Measurements from ENCODE around the gene SUPT3H. TPM values are rescaled to one million over a fixed set of nuclear protein-coding genes. Genes with fewer than 3 reads are reported as not detected.

SUPT3H gene
- total and polyA plus RNA-seq, 2 experiments from 2014 or later: 12.4 to 19.4 TPM

DNA sequence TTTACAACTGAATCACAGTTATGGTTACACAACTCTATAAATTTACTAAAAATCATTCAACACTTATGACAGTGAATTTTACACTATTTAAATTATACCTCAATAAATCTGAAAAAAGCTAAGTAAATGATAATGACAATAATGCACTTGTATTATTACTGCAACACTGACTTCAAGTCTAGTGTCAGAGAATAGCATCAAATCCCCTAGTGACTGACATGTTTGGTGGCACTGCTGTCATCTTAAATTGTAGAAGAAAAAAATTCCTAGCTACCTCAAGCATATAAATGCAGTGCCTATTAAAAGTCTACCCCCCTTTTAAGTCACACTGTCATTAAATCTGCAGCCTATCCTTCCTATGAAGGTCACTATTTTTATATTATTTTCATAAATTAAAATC is 239.0 kb downstream of the SUPT3H start:
- H3K36me3 ChIP-seq: no peaks in the 10 kb centered on the region

DNA sequence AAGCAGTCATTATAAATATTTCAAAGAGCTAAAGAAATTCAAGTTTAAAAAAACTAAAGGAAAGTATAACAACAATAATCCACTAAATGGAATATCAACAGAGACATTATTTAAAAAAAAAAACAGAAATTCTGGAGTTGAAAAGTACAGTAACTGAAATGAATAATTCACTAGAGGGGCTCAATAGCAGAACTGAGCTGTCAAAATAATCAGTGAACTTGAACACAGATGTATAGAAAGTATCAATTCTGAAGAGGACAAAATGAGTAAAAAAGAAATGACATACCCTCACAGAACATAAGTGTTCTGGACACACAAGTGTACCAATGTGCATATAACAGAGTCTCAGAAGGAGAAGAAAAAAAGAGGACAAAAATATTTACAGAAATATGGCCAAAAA is 241.2 kb downstream of the SUPT3H start:
- H3K27ac ChIP-seq: no peak overlapping the region
- no peaks in the 10 kb centered on the region for H3K36me3 ChIP-seq
- H3K4me1 ChIP-seq (ENCODE audit: low read depth): no peaks in the 10 kb centered on the region
- no peak overlapping the region for H3K4me3 ChIP-seq
- H3K27me3 ChIP-seq: no peaks in the 10 kb centered on the region
- DNase-seq (ENCODE audit: low read depth in 1 of 2, low spot score in 1 of 2): no peak
- H3K9me3 ChIP-seq (ENCODE audit: low read depth): no peaks in the 10 kb centered on the region
- TF ChIP-seq, protein P1, sequence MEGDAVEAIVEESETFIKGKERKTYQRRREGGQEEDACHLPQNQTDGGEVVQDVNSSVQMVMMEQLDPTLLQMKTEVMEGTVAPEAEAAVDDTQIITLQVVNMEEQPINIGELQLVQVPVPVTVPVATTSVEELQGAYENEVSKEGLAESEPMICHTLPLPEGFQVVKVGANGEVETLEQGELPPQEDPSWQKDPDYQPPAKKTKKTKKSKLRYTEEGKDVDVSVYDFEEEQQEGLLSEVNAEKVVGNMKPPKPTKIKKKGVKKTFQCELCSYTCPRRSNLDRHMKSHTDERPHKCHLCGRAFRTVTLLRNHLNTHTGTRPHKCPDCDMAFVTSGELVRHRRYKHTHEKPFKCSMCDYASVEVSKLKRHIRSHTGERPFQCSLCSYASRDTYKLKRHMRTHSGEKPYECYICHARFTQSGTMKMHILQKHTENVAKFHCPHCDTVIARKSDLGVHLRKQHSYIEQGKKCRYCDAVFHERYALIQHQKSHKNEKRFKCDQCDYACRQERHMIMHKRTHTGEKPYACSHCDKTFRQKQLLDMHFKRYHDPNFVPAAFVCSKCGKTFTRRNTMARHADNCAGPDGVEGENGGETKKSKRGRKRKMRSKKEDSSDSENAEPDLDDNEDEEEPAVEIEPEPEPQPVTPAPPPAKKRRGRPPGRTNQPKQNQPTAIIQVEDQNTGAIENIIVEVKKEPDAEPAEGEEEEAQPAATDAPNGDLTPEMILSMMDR (IDR thresholded peaks at IDR 0.05; ENCODE audit: low read depth, low read length): no peak

More for the DNA sequence above, 239.0 kb downstream of the SUPT3H start:
- DNase-seq (ENCODE audit: low read depth in 1 of 2, low spot score in 1 of 2): no peak
- H3K9me3 ChIP-seq (ENCODE audit: low read depth): no peaks in the 10 kb centered on the region
- H3K4me1 ChIP-seq (ENCODE audit: low read depth): no peaks in the 10 kb centered on the region
- no peak overlapping the region for H3K27ac ChIP-seq
- TF ChIP-seq, protein P1 (IDR thresholded peaks at IDR 0.05; ENCODE audit: low read depth, low read length): no peak
- H3K4me3 ChIP-seq: no peak overlapping the region
- no peaks in the 10 kb centered on the region for H3K27me3 ChIP-seq

DNA sequence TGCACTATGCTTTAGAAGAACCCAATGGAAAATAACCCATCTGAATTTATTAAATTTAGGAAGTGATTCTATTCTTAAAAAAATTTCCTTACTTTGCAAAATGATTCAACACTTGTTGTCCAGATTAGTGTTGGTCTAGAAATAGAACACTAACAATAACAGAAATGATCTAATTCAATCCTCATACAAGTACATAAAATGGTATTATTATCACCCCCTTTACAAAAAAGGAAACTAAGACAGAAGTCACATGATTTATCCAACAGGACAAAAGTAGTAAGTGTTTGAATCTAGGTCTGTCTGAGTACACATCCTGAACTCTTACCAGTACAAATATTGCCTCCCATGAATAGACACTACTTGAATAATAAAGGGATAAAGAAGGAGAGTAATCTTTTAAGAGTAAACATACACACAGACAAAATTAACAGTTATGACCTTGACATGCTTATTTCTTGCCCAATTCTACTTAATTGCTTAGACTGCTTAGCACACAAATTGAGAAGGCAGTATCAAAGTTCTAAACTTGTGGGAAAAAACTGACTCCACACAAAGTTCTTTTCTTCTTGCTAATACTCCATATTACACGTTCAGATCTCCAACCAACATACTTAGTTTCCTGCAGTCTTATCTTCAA is 245.0 kb downstream of the SUPT3H start:
- Histone ChIP-seq H3K4me1 (ENCODE audit: low read depth) (no peaks in the 10 kb centered on the region), H3K27ac (no peak overlapping the region), H3K36me3 (no peaks in the 10 kb centered on the region), H3K9me3 (ENCODE audit: low read depth) (no peaks in the 10 kb centered on the region), H3K27me3 (no peaks in the 10 kb centered on the region), H3K4me3 (no peak overlapping the region)
- TF ChIP-seq, protein P1 (IDR thresholded peaks at IDR 0.05; ENCODE audit: low read depth, low read length): no peak
- no peak for DNase-seq (ENCODE audit: low read depth in 1 of 2, low spot score in 1 of 2)

DNA sequence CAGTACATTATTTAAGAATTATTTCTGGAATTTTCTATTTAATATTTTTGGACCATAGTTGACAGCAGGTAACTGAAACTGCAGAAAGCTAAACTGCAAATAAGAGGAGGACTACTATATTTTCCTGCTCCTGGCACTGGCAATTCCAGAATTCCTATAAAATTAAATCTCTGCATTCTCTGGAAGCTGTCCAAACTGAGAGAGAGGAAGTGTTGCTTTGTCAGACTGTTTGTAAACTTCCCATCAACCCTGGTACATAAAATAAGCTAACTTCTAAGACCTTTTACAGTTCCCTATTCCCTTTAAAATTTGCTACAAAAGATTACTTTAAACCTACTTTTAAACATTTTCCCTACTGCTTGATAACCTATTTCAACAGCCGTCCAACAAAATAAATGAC is 245.7 kb downstream of the SUPT3H start:
- Histone ChIP-seq H3K4me3 (no peak overlapping the region), H3K9me3 (ENCODE audit: low read depth) (no peaks in the 10 kb centered on the region), H3K27me3 (no peaks in the 10 kb centered on the region), H3K36me3 (no peaks in the 10 kb centered on the region), H3K4me1 (ENCODE audit: low read depth) (no peaks in the 10 kb centered on the region), H3K27ac (no peak overlapping the region)
- DNase-seq (ENCODE audit: low read depth in 1 of 2, low spot score in 1 of 2): peak in 1 of 2 donors; percentile 69
- TF ChIP-seq, protein P1 (IDR thresholded peaks at IDR 0.05; ENCODE audit: low read depth, low read length): no peak

DNA sequence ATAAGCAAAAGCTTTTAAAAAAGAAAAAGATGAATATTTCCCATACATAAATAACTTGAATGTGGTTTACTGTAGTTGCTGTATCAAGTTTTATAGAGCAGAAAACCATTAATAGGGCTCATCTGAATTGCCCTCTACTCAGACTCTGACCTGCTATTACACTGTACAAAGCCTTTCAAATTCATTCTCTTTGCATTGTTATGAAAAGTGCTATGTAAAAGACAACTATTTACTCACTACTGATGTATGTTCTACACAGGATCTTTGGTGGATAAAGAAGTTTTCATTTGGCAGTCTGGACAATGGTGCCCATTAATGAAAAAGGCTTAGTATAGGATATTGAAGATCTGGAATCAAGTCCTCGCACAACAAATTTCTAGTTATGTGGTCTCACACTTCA is 248.7 kb downstream of the SUPT3H start:
- Histone ChIP-seq H3K36me3 (no peaks in the 10 kb centered on the region), H3K27me3 (no peaks in the 10 kb centered on the region), H3K27ac (no peak overlapping the region), H3K9me3 (ENCODE audit: low read depth) (no peaks in the 10 kb centered on the region), H3K4me1 (ENCODE audit: low read depth) (no peaks in the 10 kb centered on the region), H3K4me3 (no peak overlapping the region)
- TF ChIP-seq, protein P1 (IDR thresholded peaks at IDR 0.05; ENCODE audit: low read depth, low read length): no peak
- no peak for DNase-seq (ENCODE audit: low read depth in 1 of 2, low spot score in 1 of 2)
